Uterus (tissue), 2 donors: ENCODE measurements around the gene CABP5.

Experiments
- POLR2A ChIP-seq, 2 donors: fragments of 450-650 bp; IDR thresholded peaks; one replicate each; pipeline ENCODE4 v1.6.1; 2016; ENCODE audit warnings: antibody characterized with exemption in 2 of 2, mild to moderate bottlenecking in 1 of 2, moderate library complexity in 1 of 2
- TF ChIP-seq, protein P1 (sequence below), 4 experiments: fragments of 200-600 bp in 2 of 4; fragments of 450-650 bp in 2 of 4; sonication (generic) in 2 of 4; IDR thresholded peaks; one replicate each; pipeline ENCODE4 v1.5.1; 2016 to 2019; ENCODE audit warnings: antibody characterized with exemption in 4 of 4, mild to moderate bottlenecking in 2 of 4, moderate library complexity in 1 of 4

DNA sequence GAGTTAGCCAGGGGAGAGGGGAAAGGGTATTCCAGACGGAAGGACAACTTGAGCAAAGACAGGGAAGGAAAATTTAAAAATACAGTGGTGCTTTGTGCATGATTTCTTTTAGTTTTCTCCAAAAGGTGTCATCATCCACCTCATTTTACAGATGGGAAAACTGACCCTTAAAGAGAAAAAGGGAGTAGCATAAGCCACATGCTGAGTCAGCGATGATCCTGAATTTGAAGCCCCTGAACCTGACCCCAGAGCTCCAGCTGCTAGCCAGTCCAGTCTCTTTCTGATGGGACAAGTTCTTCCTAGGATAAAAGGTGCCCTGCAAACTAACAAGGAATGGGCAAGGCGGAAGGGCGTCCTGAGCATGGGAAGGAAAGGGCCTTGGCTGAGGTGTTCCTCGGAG is 10.3 kb downstream of the CABP5 start:
- TF ChIP-seq, protein P1, sequence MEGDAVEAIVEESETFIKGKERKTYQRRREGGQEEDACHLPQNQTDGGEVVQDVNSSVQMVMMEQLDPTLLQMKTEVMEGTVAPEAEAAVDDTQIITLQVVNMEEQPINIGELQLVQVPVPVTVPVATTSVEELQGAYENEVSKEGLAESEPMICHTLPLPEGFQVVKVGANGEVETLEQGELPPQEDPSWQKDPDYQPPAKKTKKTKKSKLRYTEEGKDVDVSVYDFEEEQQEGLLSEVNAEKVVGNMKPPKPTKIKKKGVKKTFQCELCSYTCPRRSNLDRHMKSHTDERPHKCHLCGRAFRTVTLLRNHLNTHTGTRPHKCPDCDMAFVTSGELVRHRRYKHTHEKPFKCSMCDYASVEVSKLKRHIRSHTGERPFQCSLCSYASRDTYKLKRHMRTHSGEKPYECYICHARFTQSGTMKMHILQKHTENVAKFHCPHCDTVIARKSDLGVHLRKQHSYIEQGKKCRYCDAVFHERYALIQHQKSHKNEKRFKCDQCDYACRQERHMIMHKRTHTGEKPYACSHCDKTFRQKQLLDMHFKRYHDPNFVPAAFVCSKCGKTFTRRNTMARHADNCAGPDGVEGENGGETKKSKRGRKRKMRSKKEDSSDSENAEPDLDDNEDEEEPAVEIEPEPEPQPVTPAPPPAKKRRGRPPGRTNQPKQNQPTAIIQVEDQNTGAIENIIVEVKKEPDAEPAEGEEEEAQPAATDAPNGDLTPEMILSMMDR (IDR thresholded peaks at IDR 0.05): no peak
- no peak for TF ChIP-seq POLR2A (IDR thresholded peaks at IDR 0.05)
